Measurements from ENCODE around the gene ABCF3.

ABCF3 gene

DNA sequence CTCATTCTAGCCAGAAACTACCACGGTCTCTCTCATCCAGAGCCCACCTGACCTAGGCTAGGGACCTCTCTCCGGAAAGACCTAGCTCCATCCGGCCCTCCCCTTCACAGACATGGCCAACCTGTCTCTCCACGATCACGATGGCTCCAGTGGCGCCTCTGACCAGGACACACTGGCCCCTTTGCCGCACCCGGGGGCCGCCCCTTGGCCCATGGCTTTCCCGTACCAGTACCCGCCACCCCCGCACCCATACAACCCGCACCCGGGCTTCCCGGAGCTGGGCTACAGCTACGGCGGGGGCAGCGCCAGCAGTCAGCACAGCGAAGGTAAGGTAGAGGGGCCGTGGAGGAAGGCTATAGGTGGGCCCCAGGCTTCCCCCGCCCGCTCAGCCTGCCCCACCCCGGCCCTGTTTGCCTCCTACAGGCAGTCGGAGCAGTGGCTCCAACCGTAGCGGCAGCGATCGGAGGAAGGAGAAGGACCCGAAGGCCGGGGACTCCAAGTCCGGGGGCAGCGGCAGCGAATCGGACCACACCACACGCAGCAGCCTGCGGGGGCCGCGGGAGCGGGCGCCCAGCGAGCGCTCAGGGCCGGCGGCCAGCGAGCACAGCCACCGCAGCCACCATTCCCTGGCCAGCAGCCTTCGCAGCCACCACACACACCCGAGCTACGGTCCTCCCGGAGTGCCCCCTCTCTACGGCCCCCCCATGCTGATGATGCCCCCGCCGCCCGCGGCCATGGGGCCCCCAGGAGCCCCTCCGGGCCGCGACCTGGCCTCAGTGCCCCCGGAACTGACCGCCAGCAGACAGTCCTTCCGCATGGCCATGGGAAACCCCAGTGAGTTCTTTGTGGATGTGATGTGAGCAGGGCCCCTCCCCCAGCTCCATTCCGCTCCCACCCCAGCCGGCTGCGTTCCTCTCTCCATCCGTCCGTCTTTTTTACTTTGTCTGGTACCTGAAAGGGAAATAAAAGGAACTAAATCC is 15.8 kb upstream of the ABCF3 start:
- Histone ChIP-seq H3K27me3 (ENCODE audit: control insufficient read depth, insufficient read depth, low read length) (no peaks in the 10 kb centered on the region), H3K9ac (ENCODE audit: low read length) (no peak overlapping the region), H3K4me3 (ENCODE audit: low read length) (no peak overlapping the region), H3K36me3 (ENCODE audit: control insufficient read depth, insufficient read depth, low read length) (peaks cover 13% of the 10 kb centered on the region), H3K4me1 (ENCODE audit: control insufficient read depth, insufficient read depth, low read length) (no peaks in the 10 kb centered on the region), H3K9me3 (ENCODE audit: control insufficient read depth, low read length) (no peaks in the 10 kb centered on the region)

DNA sequence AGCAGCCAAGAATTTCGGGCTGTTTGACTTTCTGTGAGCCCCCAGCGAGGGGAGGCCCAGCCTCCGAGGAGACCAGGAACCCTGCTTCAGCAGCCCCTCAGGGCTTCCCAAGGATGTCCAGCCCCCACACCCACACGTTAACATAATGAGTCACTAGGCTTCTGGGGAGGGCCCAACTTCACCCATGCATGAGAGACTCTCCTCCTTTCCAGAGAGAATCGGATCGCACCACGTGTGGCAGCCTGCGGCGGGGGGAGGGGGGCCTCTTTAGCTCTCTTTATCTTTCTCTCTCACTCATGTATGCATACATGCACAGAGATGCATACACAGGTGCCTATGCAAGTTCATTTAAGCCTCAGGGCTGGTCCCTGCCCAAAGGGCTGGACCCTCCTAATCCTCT is 14.4 kb upstream of the ABCF3 start:
- Histone ChIP-seq H3K4me3 (ENCODE audit: low read length) (no peak overlapping the region), H3K27me3 (ENCODE audit: control insufficient read depth, insufficient read depth, low read length) (no peaks in the 10 kb centered on the region), H3K9ac (ENCODE audit: low read length) (no peak overlapping the region), H3K9me3 (ENCODE audit: control insufficient read depth, low read length) (no peaks in the 10 kb centered on the region), H3K36me3 (ENCODE audit: control insufficient read depth, insufficient read depth, low read length) (peaks cover 6% of the 10 kb centered on the region), H3K4me1 (ENCODE audit: control insufficient read depth, insufficient read depth, low read length) (peaks cover 12% of the 10 kb centered on the region)

DNA sequence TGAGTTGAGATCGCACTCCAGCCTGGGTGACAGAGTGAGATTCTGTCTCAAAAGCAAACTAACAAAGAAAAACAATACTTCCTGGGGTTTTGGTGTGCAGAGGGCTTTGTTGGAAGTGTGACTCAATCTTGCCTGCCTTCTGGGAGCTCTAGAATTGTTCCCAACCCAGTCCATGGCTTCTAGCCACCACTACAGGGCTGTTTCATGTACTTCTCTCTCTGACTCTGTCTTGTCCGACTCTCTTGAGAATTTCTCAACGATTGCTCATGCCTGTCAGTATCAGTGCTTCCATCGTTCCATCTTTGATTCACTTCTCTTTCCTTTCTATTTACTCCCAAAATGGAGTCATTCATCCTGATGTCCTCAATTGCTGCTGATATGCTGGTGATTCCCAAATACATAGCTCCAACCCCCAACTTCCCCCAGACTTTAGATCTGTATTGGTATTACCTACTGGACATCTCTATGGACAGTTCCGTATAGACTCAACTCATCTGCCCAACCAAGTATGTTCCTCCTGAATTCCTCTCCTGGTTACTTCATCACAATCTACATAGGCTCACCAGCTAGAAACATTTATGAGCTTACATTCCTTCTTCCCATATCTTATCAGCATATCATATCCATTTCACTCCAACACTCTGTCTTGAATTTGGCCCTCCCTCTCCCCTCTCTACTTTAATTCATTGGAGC is 13.2 kb upstream of the ABCF3 start:
- Histone ChIP-seq H3K4me3 (ENCODE audit: low read length) (no peak overlapping the region), H3K9ac (ENCODE audit: low read length) (no peak overlapping the region), H3K9me3 (ENCODE audit: control insufficient read depth, low read length) (no peaks in the 10 kb centered on the region), H3K4me1 (ENCODE audit: control insufficient read depth, insufficient read depth, low read length) (peaks cover 25% of the 10 kb centered on the region), H3K27me3 (ENCODE audit: control insufficient read depth, insufficient read depth, low read length) (no peaks in the 10 kb centered on the region), H3K36me3 (ENCODE audit: control insufficient read depth, insufficient read depth, low read length) (peaks cover 9% of the 10 kb centered on the region)

DNA sequence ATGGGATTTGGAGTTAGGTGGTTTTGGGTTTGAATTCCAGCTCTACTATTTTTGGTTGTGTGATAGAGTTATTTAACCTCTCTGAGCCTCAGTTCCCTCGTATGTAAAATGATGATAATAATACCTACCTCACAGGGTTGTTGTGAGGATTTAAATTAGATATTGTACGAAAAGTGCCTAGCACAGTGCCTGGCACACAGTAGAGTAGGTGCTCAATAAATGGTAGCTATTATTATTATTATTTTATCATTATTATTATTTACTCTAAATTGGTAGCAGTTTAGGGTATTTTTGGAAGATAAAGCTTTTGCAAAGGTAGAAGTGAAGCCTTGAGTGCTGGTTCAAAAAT is 12.7 kb upstream of the ABCF3 start:
- peaks cover 14% of the 10 kb centered on the region for H3K36me3 ChIP-seq (ENCODE audit: control insufficient read depth, insufficient read depth, low read length)
- H3K4me1 ChIP-seq (ENCODE audit: control insufficient read depth, insufficient read depth, low read length): peaks cover 30% of the 10 kb centered on the region
- no peaks in the 10 kb centered on the region for H3K27me3 ChIP-seq (ENCODE audit: control insufficient read depth, insufficient read depth, low read length)
- no peaks in the 10 kb centered on the region for H3K9me3 ChIP-seq (ENCODE audit: control insufficient read depth, low read length)
- H3K4me3 ChIP-seq (ENCODE audit: low read length): no peak overlapping the region
- no peak overlapping the region for H3K9ac ChIP-seq (ENCODE audit: low read length)

DNA sequence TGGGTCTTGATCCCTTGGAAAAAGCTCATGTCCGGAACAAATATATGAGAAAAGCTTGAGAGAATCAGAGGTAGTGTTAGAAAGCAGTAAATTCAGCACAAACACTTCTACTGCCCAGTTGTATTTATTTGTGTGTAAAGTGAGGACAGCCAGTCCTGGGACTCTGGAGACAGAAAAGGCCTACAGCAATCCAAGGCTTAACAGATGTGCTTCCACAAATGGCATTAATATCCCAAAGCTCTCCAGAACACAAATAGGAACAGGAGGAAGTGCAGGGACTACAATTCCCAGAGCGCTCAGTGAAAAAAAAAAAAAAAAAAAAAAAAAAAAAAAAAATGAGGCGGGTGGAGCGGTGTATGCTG is 11.7 kb upstream of the ABCF3 start:
- no peaks in the 10 kb centered on the region for H3K27me3 ChIP-seq (ENCODE audit: control insufficient read depth, insufficient read depth, low read length)
- H3K9me3 ChIP-seq (ENCODE audit: control insufficient read depth, low read length): no peaks in the 10 kb centered on the region
- H3K36me3 ChIP-seq (ENCODE audit: control insufficient read depth, insufficient read depth, low read length): peaks cover 23% of the 10 kb centered on the region
- no peak overlapping the region for H3K4me3 ChIP-seq (ENCODE audit: low read length)
- no peak overlapping the region for H3K9ac ChIP-seq (ENCODE audit: low read length)
- peaks cover 35% of the 10 kb centered on the region for H3K4me1 ChIP-seq (ENCODE audit: control insufficient read depth, insufficient read depth, low read length)

DNA sequence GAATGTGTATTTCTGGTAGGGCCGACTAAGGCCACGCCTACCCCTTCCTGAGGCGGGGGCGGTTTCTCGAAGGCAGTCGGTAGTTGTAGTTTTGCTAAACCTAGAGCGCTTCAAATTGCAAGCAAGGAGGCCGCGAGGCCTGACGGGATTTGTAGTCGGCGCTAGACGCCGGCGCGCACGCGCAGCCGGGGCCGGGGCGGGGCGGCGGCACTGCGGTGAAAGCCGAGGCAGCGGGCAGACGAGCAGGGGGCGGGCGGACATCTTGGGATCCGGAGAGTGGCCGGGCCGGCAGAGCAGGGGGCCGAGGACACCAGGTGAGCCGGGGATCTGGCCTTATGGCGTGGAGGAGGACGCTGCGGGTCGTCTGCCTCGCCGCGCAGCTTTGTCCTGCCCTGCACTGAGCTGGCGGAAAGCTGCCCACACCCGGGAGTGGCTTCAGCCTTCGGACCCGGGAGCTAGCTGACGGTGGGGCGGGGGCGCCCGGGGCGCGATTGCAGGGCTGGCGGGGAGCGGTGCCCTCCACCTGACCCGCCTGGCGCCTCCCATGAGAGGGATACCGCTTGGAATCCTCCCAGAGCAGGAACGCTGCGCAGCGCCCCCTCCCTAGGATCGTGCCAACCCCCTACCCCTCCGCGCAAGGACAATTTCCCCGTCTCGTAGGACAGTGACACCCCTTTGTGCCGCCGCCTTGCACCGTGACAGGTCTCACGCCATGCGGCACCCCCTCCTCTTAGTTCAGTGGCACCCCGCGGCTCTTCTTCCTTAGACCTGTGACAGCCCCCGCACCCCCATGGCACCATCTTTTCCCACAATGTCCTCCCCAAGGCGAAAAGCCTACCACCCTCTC is 11.1 kb upstream of the ABCF3 start, which contains the start of gene AP2M1:
Gene AP2M1 (plus strand): TSS at position 210 of the 847 bp plus-strand sequence. CDS start 2,139 bp downstream, outside the sequence.
- Histone ChIP-seq H3K9ac (ENCODE audit: low read length) (peak within 1 kb of the TSS; percentile 97), H3K4me1 (ENCODE audit: control insufficient read depth, insufficient read depth, low read length) (peaks cover 35% of the 10 kb centered on the region), H3K9me3 (ENCODE audit: control insufficient read depth, low read length) (no peaks in the 10 kb centered on the region), H3K36me3 (ENCODE audit: control insufficient read depth, insufficient read depth, low read length) (peaks cover 28% of the 10 kb centered on the region), H3K27me3 (ENCODE audit: control insufficient read depth, insufficient read depth, low read length) (no peaks in the 10 kb centered on the region), H3K4me3 (ENCODE audit: low read length) (peak within 1 kb of the TSS; percentile 87)

DNA sequence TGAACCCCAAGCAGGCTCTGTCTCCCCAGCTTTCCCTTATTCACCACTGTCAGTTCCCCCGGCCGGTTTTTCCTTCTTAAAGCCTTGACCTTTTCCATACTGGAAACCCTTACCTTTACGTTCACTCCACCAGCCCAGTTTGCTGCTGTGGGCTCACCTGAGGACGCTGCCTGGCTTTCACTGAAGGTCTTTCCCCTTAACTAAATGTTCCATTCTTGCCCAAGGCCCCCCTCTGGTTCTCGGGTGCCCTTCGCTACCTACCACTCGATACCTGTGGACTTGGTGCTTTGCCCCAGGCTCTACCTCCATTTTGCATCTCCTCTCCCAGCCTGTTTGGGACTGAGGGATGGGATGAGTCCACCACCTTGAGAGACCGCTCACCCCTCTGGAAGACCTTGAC is 10.5 kb upstream of the ABCF3 start:
- Histone ChIP-seq H3K9ac (ENCODE audit: low read length) (peak overlapping the region; percentile 97), H3K27me3 (ENCODE audit: control insufficient read depth, insufficient read depth, low read length) (no peaks in the 10 kb centered on the region), H3K4me3 (ENCODE audit: low read length) (peak overlapping the region; percentile 87), H3K9me3 (ENCODE audit: control insufficient read depth, low read length) (no peaks in the 10 kb centered on the region), H3K36me3 (ENCODE audit: control insufficient read depth, insufficient read depth, low read length) (peaks cover 33% of the 10 kb centered on the region), H3K4me1 (ENCODE audit: control insufficient read depth, insufficient read depth, low read length) (peaks cover 35% of the 10 kb centered on the region)

DNA sequence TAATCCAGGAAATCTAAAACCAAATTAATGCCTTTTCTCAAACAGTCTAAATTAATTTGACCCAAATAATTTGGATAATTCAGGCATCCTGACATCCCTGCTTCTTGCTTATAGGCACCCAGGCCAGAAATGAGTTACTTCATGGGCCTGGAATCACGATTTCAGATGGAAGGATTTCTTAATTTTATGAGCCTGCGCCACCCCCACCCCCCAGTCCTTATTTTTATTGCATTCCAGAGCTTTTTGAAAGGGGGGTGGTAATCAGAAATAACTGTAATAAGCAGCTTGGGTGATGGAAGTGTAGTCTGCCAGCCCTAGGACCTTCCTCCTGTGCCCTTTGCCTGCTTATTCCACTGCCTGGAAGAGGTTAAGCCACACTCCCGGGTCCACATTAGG is 10.0 kb upstream of the ABCF3 start:
- peaks cover 37% of the 10 kb centered on the region for H3K36me3 ChIP-seq (ENCODE audit: control insufficient read depth, insufficient read depth, low read length)
- H3K27me3 ChIP-seq (ENCODE audit: control insufficient read depth, insufficient read depth, low read length): no peaks in the 10 kb centered on the region
- H3K4me3 ChIP-seq (ENCODE audit: low read length): peak overlapping the region; percentile 39
- H3K9me3 ChIP-seq (ENCODE audit: control insufficient read depth, low read length): no peaks in the 10 kb centered on the region
- peaks cover 35% of the 10 kb centered on the region for H3K4me1 ChIP-seq (ENCODE audit: control insufficient read depth, insufficient read depth, low read length)
- H3K9ac ChIP-seq (ENCODE audit: low read length): peak overlapping the region; percentile 97

DNA sequence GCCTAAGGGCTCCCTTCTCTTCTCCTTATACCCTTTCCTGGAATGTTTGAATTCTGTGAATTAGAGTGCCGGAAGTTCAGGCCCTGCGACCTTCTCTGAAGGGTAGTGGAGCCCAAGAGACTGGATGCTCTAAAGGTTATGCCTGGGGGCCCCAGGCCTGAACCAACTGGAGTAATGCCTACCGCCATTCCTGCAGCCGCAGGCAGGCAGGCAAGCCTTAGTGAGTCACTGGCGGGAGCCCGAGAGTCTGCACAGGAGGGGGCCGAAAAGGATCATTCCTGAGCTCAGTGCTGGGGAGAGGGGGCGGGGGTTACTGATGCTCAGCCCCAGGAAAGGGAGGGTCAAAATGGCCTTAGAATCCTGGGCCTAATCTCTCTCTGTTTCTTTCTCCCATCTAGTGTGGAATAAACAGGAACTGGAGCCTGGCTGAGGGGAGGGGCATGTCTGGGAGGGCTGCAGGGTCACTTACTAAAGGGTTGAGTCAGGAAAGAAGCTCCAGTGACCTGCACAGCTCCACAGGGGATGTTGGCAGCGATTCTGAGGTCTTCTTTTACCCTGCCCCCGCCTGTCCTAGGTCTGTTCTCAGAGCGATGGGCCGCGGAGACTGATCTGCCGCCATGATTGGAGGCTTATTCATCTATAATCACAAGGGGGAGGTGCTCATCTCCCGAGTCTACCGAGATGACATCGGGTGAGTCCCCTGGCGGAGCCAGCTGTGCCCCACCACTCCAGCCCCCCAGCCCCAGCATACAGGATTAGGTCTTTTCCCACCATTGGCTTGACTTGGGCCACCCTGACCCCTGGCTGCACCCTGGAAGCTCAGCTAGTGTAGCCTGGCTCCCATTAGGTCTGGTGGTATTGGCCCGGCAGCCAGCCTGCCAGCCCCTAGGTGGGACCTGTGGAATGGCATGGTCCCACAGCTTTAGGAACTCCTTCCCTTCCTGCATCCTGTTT is 9.3 kb upstream of the ABCF3 start:
- Histone ChIP-seq H3K27me3 (ENCODE audit: control insufficient read depth, insufficient read depth, low read length) (no peaks in the 10 kb centered on the region), H3K9ac (ENCODE audit: low read length) (peak overlapping the region; percentile 97), H3K4me1 (ENCODE audit: control insufficient read depth, insufficient read depth, low read length) (peaks cover 35% of the 10 kb centered on the region), H3K9me3 (ENCODE audit: control insufficient read depth, low read length) (no peaks in the 10 kb centered on the region), H3K4me3 (ENCODE audit: low read length) (peak overlapping the region; percentile 39), H3K36me3 (ENCODE audit: control insufficient read depth, insufficient read depth, low read length) (peaks cover 44% of the 10 kb centered on the region)

DNA sequence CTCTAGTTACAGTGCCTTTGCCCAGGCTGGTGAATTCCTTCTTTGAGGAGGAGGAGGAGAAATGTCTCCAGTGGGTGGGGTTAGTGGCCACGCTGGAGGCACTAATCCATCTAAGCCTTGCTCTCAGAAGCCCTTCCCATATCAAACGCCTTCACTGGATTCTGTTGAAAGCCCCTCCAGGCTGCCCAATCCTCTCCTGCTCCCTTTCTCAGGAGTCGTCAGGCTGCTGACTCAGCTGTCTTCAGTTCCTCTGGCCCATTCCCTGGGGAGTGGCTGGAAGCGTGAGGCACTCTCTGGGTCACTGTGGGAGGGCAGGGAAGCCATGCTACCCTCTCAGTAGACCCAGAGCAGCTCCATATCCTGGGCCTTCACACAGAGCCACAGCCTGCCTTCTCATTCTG is 8.7 kb upstream of the ABCF3 start:
- peaks cover 35% of the 10 kb centered on the region for H3K4me1 ChIP-seq (ENCODE audit: control insufficient read depth, insufficient read depth, low read length)
- peak overlapping the region; percentile 97 for H3K9ac ChIP-seq (ENCODE audit: low read length)

DNA sequence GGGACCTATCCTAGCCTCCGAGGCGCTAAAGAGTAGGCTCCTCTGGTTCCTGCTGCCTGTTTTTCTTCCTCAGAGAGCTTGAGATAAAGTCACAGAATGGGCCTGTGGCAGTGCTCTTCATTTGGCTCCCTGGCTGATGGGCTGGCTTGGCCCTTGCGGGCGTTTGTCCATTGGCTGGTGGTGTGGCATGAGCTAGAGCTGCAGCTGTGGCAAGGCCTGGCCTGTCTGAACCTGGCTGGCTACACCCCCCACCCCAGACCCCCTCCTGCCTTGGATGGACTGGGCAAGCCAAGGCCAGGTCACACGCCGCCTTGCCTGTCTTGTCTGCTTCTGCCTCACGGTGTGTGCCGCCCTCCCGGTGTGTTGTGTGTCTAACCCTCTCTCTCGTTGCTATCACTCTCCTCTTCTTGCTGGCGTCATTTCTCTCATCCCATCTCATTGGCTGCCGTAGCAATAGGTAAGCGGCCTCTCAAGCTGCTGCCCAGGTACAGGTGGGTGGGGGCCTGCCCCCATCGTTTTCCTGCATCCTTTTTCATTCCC is 8.2 kb upstream of the ABCF3 start:
- H3K4me3 ChIP-seq (ENCODE audit: low read length): no peak overlapping the region
- no peak overlapping the region for H3K9ac ChIP-seq (ENCODE audit: low read length)
- H3K4me1 ChIP-seq (ENCODE audit: control insufficient read depth, insufficient read depth, low read length): peaks cover 35% of the 10 kb centered on the region

More for the DNA sequence above, 8.7 kb upstream of the ABCF3 start:
- H3K4me3 ChIP-seq (ENCODE audit: low read length): no peak overlapping the region
- no peaks in the 10 kb centered on the region for H3K9me3 ChIP-seq (ENCODE audit: control insufficient read depth, low read length)
- H3K36me3 ChIP-seq (ENCODE audit: control insufficient read depth, insufficient read depth, low read length): peaks cover 51% of the 10 kb centered on the region
- H3K27me3 ChIP-seq (ENCODE audit: control insufficient read depth, insufficient read depth, low read length): no peaks in the 10 kb centered on the region

More for the DNA sequence above, 8.2 kb upstream of the ABCF3 start:
- Histone ChIP-seq H3K27me3 (ENCODE audit: control insufficient read depth, insufficient read depth, low read length) (no peaks in the 10 kb centered on the region), H3K36me3 (ENCODE audit: control insufficient read depth, insufficient read depth, low read length) (peaks cover 56% of the 10 kb centered on the region), H3K9me3 (ENCODE audit: control insufficient read depth, low read length) (no peaks in the 10 kb centered on the region)

Measured in mucosa of stomach (tissue), 1 donor.